Hypothalamus (tissue), 51 donors: ENCODE measurements around the gene DMRT1.

Experiments
- DNase-seq, 51 donors: peaks; one replicate each; lab custom pipeline; 2025; lab: John Stamatoyannopoulos, UW

Gene DMRT1

GRCh38 chr9:917730-918129 lies 76.2 kb downstream of the DMRT1 start:
- no peak for DNase-seq

- no peak for DNase-seq
Observed at GRCh38 chr9:920927-921326, 79.4 kb downstream of the DMRT1 start.

- DNase-seq, result no peak
Observed at GRCh38 chr9:922171-922570, 80.7 kb downstream of the DMRT1 start.

DNA sequence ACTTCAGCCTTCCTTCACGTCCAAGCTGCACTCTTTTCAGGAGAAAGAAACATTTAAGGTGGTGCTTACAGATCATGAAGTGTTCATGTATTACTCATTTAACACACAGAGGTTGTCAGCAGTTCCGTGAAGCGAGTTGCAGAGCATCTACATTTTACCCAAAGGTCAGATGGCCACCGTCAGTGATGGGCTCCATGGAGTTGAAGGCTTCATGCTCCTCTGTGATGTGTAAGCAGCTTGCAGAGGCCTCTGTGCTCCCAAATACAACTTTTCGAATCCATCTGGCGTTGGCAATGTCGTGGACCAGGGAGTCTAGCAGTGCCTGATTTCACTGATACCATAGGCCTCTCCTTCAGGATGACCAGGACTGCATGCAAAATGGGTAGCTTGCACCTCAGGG lies 81.2 kb downstream of the DMRT1 start:
- no peak for DNase-seq

DNA sequence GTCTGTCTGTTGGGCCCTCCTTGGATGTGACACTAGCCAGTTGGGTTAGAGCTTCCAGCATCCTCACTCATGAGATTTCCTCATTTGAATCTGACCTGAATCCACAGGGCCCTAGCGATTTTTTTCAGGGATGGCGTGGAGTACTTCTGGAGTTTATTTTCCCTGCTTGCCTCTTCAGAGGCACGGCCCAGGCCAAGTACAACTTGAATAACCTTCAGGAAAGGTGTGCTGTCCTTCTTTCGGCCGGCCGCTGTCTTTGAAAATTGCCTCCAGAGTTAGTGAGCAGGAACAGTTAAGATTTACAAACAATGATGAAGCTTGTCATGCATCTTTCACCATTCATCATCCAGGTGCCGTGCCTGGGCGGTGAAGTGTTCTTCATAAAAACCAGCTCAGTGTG lies 85.5 kb downstream of the DMRT1 start:
- DNase-seq, result no peak

DNA sequence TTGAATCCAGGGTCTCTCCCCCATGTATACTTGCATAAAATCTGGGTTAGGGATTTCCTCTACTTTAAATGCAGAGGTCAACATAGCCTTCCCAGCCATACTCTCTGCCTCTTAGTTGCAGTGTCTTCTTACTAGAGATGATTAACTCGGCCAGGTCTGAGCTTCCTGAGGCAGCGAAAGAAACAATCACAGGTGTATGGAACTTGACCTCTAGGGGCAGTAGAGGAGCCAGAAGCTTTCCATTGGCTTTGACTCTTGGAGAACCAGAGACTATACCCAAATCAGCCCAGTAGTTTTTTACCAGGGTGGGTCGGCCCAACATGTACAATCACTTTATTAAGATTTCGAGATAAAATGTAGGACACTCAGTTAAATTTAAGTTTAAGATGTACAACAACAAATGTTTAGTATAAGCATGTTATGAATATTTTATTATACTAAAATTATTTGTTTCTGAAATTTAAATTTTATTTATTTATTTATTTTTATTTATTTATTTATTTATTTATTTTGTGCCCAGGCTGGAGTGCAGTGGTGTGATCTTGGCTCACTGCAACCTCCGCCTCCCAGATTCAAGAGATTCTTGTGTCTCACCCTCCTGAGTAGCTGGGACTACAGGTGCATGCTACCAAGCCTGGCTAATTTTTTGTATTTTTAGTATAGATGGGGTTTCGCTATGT lies 87.0 kb downstream of the DMRT1 start:
- DNase-seq, result no peak

GRCh38 chr9:929719-930118 lies 88.2 kb downstream of the DMRT1 start:
- no peak for DNase-seq

DNA sequence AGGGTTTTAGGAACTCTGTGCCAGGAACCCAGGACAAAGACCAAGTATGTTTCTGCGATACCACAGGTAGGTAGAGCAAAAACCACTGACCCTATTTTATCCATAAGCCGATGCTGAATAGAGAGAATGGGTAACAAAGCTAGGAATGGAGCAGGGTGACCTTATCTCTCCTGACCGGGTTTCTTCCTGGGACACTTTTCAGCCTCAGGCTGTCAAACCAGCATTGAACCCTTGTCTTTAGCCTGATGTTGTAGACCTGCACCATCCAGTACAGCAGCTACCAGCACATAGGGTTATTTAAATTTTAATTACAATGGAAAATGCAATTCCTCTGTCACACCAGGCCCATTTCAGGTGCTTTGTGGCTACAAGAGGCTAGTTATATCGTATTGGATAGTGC lies 91.9 kb downstream of the DMRT1 start:
- DNase-seq, result no peak

- no peak for DNase-seq
Observed at GRCh38 chr9:935348-935965, 94.0 kb downstream of the DMRT1 start.

- DNase-seq, result no peak
Observed at GRCh38 chr9:942805-943580, 101.5 kb downstream of the DMRT1 start.

- DNase-seq, result no peak
Observed at GRCh38 chr9:947985-948384, 106.5 kb downstream of the DMRT1 start.

- DNase-seq, result no peak
Observed at GRCh38 chr9:948497-948896, 107.0 kb downstream of the DMRT1 start.

- DNase-seq, result no peak
Observed at GRCh38 chr9:950139-950538, 108.6 kb downstream of the DMRT1 start.

DNA sequence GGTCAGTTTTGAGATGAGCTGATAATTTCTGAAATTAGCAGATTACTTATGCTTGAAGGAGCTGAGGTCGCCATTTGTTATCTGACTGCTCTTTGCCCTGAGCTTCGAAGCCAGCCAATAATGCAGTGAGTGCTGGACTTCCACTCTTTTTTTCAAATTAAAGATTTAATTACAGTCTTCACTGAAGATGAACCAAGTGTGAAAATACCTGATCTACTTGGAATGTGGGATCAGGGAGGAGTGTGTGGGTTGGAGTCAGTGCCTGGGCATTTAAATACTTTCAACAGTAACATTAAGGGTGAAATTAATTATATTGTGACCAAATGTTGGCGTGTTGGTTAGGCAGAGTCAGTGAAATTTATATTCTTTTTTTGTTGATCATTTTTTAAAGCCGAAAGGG lies 111.0 kb downstream of the DMRT1 start:
- no peak for DNase-seq

GRCh38 chr9:959105-959504 lies 117.6 kb downstream of the DMRT1 start:
- DNase-seq, result no peak

GRCh38 chr9:959914-960313 lies 118.4 kb downstream of the DMRT1 start:
- DNase-seq, result no peak

DNA sequence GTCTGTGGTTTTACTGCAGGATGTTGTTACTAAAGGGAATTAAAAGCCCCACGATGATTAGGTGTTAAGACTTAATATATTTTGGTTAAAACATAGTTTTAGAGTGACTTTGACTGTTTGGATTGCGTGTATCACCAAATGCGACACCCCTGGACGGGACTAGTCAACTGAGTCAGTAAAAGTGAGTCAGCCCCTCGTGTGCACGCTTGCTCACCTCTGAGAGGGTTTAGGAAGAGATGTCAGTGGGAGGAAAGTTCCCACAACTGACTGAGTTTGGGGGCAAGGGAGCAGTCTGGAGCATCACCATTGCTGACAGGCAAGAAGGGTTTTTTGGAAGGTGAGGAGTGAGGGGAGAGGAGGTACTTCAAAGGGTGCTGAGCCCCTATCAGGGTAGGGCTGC lies 120.5 kb downstream of the DMRT1 start:
- no peak for DNase-seq

- DNase-seq, result no peak
Observed at GRCh38 chr9:965497-965896, 124.0 kb downstream of the DMRT1 start.

- no peak for DNase-seq
Observed at GRCh38 chr9:966870-967269, 125.4 kb downstream of the DMRT1 start.

DNA sequence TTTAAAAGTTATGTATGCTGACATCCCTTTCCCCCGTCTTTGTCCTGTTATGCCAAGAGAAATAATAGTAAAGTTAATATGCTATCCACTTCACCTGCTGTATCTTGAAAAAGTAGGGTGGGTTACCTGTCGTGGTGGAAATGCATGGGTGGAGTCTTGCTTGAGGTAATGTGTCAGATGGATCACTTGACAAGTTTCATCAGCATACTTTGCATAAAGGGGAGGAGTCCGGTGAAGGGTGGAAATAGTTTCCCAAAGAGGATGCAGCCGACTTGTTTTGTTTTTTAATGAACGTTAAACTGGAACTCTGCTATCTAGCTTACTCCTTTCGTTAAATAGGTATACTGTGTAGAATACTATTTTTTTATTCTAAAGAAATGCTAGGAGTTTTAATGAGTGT lies 125.9 kb downstream of the DMRT1 start:
- no peak for DNase-seq

DNA sequence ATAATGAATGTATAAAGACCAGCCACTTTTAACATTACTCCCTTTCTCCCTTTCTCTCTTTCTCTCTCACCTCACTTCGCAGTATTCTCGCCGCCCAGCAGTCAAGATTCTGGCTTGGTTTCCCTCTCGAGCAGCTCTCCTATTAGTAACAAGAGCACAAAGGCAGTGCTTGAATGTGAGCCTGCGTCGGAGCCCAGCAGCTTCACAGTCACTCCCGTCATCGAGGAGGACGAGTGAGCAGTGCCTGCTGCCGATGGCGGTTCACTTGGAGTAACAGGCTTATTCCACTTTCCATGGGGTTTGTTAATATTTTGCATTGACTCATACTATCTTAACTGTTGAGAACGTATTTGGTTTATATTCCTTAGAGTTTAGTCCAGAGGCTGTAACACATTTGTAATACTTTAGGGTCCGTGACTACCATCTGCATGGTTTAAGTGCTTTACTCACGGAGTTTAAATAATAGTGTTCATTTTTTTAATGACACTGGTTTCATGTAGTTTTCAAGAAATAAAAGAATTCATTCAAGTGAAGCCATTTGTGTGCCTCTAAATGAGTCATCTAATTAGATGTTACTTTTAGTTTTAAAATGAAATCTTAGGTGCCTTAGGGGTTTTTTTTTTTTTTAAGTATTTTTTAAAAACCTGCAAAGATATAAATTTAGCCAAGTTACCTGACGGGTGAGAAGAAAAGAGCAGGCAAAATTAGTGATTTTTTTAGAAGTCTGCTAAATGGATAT lies 126.6 kb downstream of the DMRT1 start:
- DNase-seq, result no peak
